Endothelial cell of umbilical vein (primary cell): ENCODE measurements around the gene SAFB. TPM values are rescaled to one million over a fixed set of nuclear protein-coding genes. Genes with fewer than 3 reads are reported as not detected.

Experiments
- BruUV-seq: library from RNA; stranded (reverse); fragments of 400-500 nt; replicated peaks from 2 replicates; lab custom pipeline; 2021; lab: Mats Ljungman, UMichigan
- CTCF ChIA-PET: fragments of 300-600, 350-600 bp; sonication (Branson Sonifier 250); formaldehyde crosslinking; loops from one replicate; lab custom pipeline; 2021; ENCODE audit warnings: antibody characterized with exemption, inconsistent platforms; lab: Charles Lee
- POLR2A ChIA-PET: fragments of 300-600, 350-600 bp; sonication (Branson Sonifier 250); formaldehyde crosslinking; loops from one replicate; lab custom pipeline; 2021; ENCODE audit warnings: antibody characterized with exemption, inconsistent platforms; lab: Charles Lee
- DNase-seq: peaks from one replicate; pipeline ENCODE4 v3.0.0-alpha.2; 2011; ENCODE audit warnings: low read depth, low spot score
- FAIRE-seq: peaks from 2 replicates; lab custom pipeline; 2011; peaks lifted over from hg19 to GRCh38; lab: Jason Lieb, UNC
- H2AFZ ChIP-seq: 2 replicates; pipeline ENCODE4 v1.6.0; 2012; ENCODE audit warnings: low read depth, low read length, control low read depth, inconsistent platforms
- H3K27ac ChIP-seq: 2 replicates; pipeline ENCODE4 v1.5.1; 2011; ENCODE audit warnings: low read depth, mild to moderate bottlenecking, control low read depth, low read length, moderate library complexity; ENCODE audit not compliant: insufficient read depth
- H3K27me3 ChIP-seq, 2 experiments: 2 replicates each; pipeline versions ENCODE4 v1.6.0 to v1.6.1; 2011; ENCODE audit warnings: low read length in 2 of 2, mixed read lengths in 1 of 2; ENCODE audit not compliant: control insufficient read depth in 2 of 2, insufficient read depth in 2 of 2
- H3K36me3 ChIP-seq, 2 experiments: 2 replicates in 1 of 2; 3 replicates in 1 of 2; pipeline ENCODE4 v1.5.1; 2011; ENCODE audit warnings: low read length in 2 of 2, mild to moderate bottlenecking in 1 of 2, moderate library complexity in 1 of 2; ENCODE audit not compliant: control insufficient read depth in 2 of 2, insufficient read depth in 2 of 2; ENCODE audit errors: extremely low read depth in 1 of 2
- H3K4me1 ChIP-seq: 3 replicates; pipeline ENCODE4 v1.5.1; 2011; ENCODE audit warnings: mild to moderate bottlenecking, low read length; ENCODE audit not compliant: control insufficient read depth, insufficient read depth; ENCODE audit errors: extremely low read depth
- H3K4me2 ChIP-seq: 2 replicates; pipeline ENCODE4 v1.6.1; 2011; ENCODE audit warnings: low read length, control low read depth, mixed read lengths; ENCODE audit not compliant: insufficient read depth
- H3K4me3 ChIP-seq, 3 experiments: fragments of 200-600 bp in 1 of 3; sonication (generic), shearing (Covaris generic) in 1 of 3; replicated peaks in 1 of 3; 2 replicates each; pipeline ENCODE4 v1.5.1; 2011 to 2016; ENCODE audit warnings: control low read depth in 3 of 3, low read length in 3 of 3, mild to moderate bottlenecking in 2 of 3, inconsistent platforms in 1 of 3, low read depth in 1 of 3, moderate library complexity in 1 of 3; ENCODE audit not compliant: insufficient read depth in 1 of 3
- H3K79me2 ChIP-seq: 2 replicates; pipeline ENCODE4 v1.6.0; 2012; ENCODE audit warnings: low read length, inconsistent platforms; ENCODE audit not compliant: control insufficient read depth, insufficient read depth
- H3K9ac ChIP-seq: replicated peaks from 2 replicates; pipeline ENCODE3; 2011; ENCODE audit warnings: low read length, control low read depth; ENCODE audit not compliant: insufficient read depth; ENCODE audit errors: extremely low read depth
- H3K9me1 ChIP-seq: replicated peaks from 3 replicates; pipeline ENCODE4 v1.6.0; 2011; ENCODE audit warnings: mild to moderate bottlenecking, low read length; ENCODE audit not compliant: control insufficient read depth, insufficient read depth; ENCODE audit errors: extremely low read depth
- H3K9me3 ChIP-seq: replicated peaks from 2 replicates; pipeline ENCODE4 v1.5.1; 2012; ENCODE audit warnings: low read length, inconsistent platforms; ENCODE audit not compliant: control insufficient read depth, insufficient read depth
- H4K20me1 ChIP-seq: replicated peaks from 2 replicates; pipeline ENCODE3; 2011; ENCODE audit warnings: mild to moderate bottlenecking, low read length; ENCODE audit not compliant: control insufficient read depth, insufficient read depth; ENCODE audit errors: extremely low read depth
- JUN ChIP-seq: IDR thresholded peaks from 2 replicates; pipeline ENCODE4 v1.6.1; 2011; ENCODE audit warnings: borderline replicate concordance, low read depth; ENCODE audit not compliant: insufficient read length, insufficient read depth
- MYC ChIP-seq: IDR thresholded peaks from one replicate; pipeline ENCODE4 v1.6.1; 2011; ENCODE audit warnings: mild to moderate bottlenecking, low read depth, low read length
- POLR2A ChIP-seq: IDR thresholded peaks from 2 replicates; pipeline ENCODE4 v1.6.1; 2012; ENCODE audit warnings: low read depth, mild to moderate bottlenecking, control low read depth, low read length
- POLR2AphosphoS5 ChIP-seq: IDR thresholded peaks from 2 replicates; pipeline ENCODE4 v1.6.1; 2012; ENCODE audit warnings: low read depth, mild to moderate bottlenecking, control low read depth, low read length, moderate library complexity; ENCODE audit not compliant: insufficient read depth
- dilution Hi-C: fragments of 300-500 bp; cut with MboI; formaldehyde crosslinking; loops from one replicate; pipeline ENCODE4 v1.15.0; 2019; ENCODE audit warnings: low sequenced_read_pairs; ENCODE audit not compliant: extremely low pct_ligation_motif_present
- intact Hi-C: fragments of 100-400 bp; cut with micrococcal nuclease; formaldehyde crosslinking; loops from one replicate; pipeline ENCODE4 v1.10.0; 2022
- polyA plus RNA-seq, 4 experiments: library from polyadenylated mRNA; depleted of rRNA in 3 of 4; stranded (reverse) in 3 of 4; unstranded in 1 of 4; fragments of >200 nt; gene quantifications; 2 replicates each; pipeline versions ENCODE4 v1.2.1 to v1.2.3, GENCODE V29; 2011 to 2012; ENCODE audit warnings: missing spikeins in 1 of 4
- total RNA-seq: library from RNA; stranded (reverse); gene quantifications from 2 replicates; pipeline ENCODE4 v1.2.3, GENCODE V29; 2021
- TF ChIP-seq, protein P1 (sequence below): IDR thresholded peaks from 2 replicates; pipeline ENCODE4 v1.6.1; 2011; ENCODE audit not compliant: insufficient read depth, insufficient read length
- TF ChIP-seq, protein P2 (sequence below), 2 donors: IDR thresholded peaks; 1 replicate in 1 of 2; 2 replicates in 1 of 2; pipeline ENCODE4 v1.5.1; 2011; ENCODE audit warnings: low read length in 2 of 2, mild to moderate bottlenecking in 2 of 2, moderate library complexity in 2 of 2, control low read depth in 1 of 2, inconsistent platforms in 1 of 2, low read depth in 1 of 2; ENCODE audit not compliant: insufficient read depth in 1 of 2; ENCODE audit errors: extremely low read depth in 1 of 2

Gene SAFB
- total and polyA plus RNA-seq, 2 donors (not counting 3 experiments of a cell fraction or from before 2014, with no cell fraction given): 44.7 to 109 TPM

- intact Hi-C loops: no loop called here
- no peak overlapping the region for H3K27ac ChIP-seq
Measured at GRCh38 chr19:5628919-5629481, 6.1 kb downstream of the SAFB start.

More at GRCh38 chr19:5628919-5629481, 6.1 kb downstream of the SAFB start:
- H2AFZ ChIP-seq: no peak overlapping the region
- H3K9me1 ChIP-seq: no peaks in the 10 kb centered on the region
- H3K4me3 ChIP-seq: no peak overlapping the region
- dilution Hi-C loops: no loop called here
- no peak for TF ChIP-seq MYC
- TF ChIP-seq, protein P1, sequence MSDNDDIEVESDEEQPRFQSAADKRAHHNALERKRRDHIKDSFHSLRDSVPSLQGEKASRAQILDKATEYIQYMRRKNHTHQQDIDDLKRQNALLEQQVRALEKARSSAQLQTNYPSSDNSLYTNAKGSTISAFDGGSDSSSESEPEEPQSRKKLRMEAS: no peak
- TF ChIP-seq JUN: no peak
- TF ChIP-seq POLR2AphosphoS5: no peak
- TF ChIP-seq, protein P2, sequence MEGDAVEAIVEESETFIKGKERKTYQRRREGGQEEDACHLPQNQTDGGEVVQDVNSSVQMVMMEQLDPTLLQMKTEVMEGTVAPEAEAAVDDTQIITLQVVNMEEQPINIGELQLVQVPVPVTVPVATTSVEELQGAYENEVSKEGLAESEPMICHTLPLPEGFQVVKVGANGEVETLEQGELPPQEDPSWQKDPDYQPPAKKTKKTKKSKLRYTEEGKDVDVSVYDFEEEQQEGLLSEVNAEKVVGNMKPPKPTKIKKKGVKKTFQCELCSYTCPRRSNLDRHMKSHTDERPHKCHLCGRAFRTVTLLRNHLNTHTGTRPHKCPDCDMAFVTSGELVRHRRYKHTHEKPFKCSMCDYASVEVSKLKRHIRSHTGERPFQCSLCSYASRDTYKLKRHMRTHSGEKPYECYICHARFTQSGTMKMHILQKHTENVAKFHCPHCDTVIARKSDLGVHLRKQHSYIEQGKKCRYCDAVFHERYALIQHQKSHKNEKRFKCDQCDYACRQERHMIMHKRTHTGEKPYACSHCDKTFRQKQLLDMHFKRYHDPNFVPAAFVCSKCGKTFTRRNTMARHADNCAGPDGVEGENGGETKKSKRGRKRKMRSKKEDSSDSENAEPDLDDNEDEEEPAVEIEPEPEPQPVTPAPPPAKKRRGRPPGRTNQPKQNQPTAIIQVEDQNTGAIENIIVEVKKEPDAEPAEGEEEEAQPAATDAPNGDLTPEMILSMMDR (IDR thresholded peaks at IDR 0.05; ENCODE audit: extremely low read depth in 1 of 2, insufficient read depth in 1 of 2, low read depth in 1 of 2, low read length in 2 of 2): no peak
- no peak for TF ChIP-seq POLR2A
- H3K36me3 ChIP-seq: peaks cover 19 to 22% of the 10 kb centered on the region in 2 experiments
- no peak overlapping the region for H3K9ac ChIP-seq
- peaks cover 16% of the 10 kb centered on the region for H3K4me1 ChIP-seq
- DNase-seq: no peak
- H4K20me1 ChIP-seq: peaks cover 3% of the 10 kb centered on the region
- FAIRE-seq: no peak
- BruUV-seq: no TSS peak
- no peak overlapping the region for H3K4me2 ChIP-seq
- CTCF ChIA-PET: interaction anchor here (0.8 kb wide), 1 partner anchor 165 kb away, joined by 3 read pairs; no protein-coding TSS in a partner anchor
- no peaks in the 10 kb centered on the region for H3K9me3 ChIP-seq
- POLR2A ChIA-PET: no interaction called here
- no peaks in the 10 kb centered on the region for H3K27me3 ChIP-seq
- H3K79me2 ChIP-seq: peaks cover 98% of the 10 kb centered on the region
